IPS-15b (cell line): ENCODE results near the gene IFT57.

Experiments used
- H3K27me3 ChIP-seq: one replicate; pipeline ENCODE4 v1.6.1; 2013; ENCODE audit warnings: low read length; ENCODE audit not compliant: control insufficient read depth, insufficient read depth
- H3K36me3 ChIP-seq: one replicate; pipeline ENCODE4 v1.6.1; 2013; ENCODE audit warnings: low read length; ENCODE audit not compliant: control insufficient read depth, insufficient read depth
- H3K4me1 ChIP-seq: one replicate; pipeline ENCODE4 v1.6.1; 2013; ENCODE audit warnings: mild to moderate bottlenecking, low read length; ENCODE audit not compliant: control insufficient read depth, insufficient read depth
- H3K4me3 ChIP-seq: one replicate; pipeline ENCODE4 v1.5.1; 2013; ENCODE audit warnings: low read depth, low read length
- H3K9ac ChIP-seq: one replicate; pipeline ENCODE4 v1.6.1; 2013; ENCODE audit warnings: low read depth, mild to moderate bottlenecking, low read length
- H3K9me3 ChIP-seq: one replicate; pipeline ENCODE4 v1.6.1; 2013; ENCODE audit warnings: mild to moderate bottlenecking, low read length; ENCODE audit not compliant: control insufficient read depth, insufficient read depth

Gene IFT57

DNA sequence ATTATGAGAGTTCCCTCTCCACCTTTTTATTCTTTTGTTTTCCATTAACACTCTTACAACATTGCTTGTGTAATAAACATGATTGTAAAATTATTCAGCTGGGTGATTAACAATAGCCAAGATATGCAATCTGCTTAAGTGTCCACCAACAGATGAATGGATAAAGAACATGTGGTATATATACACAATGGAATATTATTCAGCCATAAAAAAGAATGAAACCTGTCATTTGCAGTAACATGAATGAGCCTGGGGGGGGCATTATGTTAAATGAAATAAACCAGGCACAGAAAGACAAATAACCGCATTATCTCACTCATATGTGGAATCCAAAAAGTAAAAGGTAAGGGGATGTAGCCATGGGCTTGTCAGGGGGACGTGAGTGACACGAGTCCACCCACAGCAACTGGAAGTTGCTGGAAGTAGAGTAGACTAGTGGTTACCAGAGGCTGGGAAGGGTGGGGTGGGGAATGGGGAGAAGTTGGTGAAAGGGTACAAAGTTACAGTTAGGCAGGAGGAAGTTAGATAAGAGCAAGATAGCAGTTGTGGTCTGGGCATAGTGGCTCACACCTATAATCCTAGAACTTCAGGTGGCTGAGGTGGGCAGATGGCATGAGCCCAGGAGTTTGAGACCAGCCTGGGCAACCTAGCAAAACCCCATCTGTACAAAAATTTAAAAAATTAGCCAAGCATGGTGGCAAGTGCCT lies 102.7 kb downstream of the IFT57 start:
- Histone ChIP-seq H3K27me3 (no peaks in the 10 kb centered on the region), H3K9ac (no peak overlapping the region), H3K9me3 (no peaks in the 10 kb centered on the region), H3K4me1 (peaks cover 3% of the 10 kb centered on the region), H3K36me3 (no peaks in the 10 kb centered on the region), H3K4me3 (no peak overlapping the region)

DNA sequence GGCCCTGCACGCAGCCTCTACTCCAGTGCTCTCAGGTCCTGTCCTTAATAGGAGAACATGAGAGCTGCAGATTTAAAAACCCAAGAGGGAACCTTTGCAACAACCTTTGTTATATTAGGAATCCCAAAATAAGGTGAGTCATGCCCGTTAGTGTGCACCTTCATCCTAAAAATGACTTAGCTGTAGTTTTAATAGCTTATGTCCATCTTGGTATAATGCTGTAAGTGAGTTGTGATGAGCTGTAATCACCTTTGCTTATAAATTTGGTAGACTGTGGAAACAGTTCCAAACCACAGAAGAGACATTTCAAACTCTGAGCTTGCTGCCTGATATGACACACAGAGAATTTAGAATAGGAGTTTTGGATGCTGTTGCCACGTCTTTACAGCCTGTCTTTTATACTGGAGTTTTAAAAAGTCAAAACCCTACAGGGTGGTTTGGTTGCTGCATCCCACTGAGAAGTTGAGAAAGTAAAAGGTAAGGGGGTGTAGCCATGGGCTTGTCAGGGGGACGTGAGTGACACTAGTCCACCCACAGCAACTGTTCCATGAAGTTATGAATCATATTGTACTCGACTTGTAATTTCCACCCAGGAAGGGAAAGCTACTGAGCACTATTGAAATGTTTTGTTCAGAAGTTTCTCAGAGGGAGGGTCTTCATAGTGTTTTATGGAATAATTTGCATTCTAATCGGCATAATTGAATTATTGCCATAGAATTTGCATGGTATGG lies 104.0 kb downstream of the IFT57 start:
- no peaks in the 10 kb centered on the region for H3K4me1 ChIP-seq
- no peaks in the 10 kb centered on the region for H3K27me3 ChIP-seq
- no peaks in the 10 kb centered on the region for H3K9me3 ChIP-seq
- no peaks in the 10 kb centered on the region for H3K36me3 ChIP-seq
- H3K4me3 ChIP-seq: no peak overlapping the region
- H3K9ac ChIP-seq: no peak overlapping the region

DNA sequence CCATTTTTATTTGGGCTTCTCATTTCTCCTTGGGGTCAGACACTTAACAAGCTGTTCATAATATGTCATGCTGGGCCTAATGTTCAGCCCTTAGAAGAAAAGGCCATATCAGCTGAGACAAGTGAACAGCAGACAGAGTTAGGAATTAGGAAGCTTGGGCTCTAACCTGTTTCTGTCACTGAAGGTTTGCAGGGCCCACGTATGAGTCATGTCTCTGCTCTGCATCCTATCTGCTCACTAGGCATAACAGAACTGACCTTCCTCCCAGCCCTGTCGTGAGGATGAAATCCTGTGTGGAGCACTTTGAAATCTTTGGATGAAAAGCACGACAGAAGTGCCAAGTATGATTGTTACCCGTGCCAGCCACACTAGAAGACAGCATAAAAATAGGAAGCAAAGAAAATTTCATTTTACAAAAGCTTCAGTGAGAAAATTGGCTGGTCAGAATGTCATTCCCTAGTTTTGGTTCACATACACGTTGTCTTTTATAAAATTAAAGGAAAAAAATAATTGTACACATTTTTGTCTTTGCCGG lies 104.9 kb downstream of the IFT57 start:
- Histone ChIP-seq H3K36me3 (no peaks in the 10 kb centered on the region), H3K27me3 (no peaks in the 10 kb centered on the region), H3K9me3 (no peaks in the 10 kb centered on the region), H3K4me1 (no peaks in the 10 kb centered on the region), H3K4me3 (no peak overlapping the region), H3K9ac (no peak overlapping the region)

DNA sequence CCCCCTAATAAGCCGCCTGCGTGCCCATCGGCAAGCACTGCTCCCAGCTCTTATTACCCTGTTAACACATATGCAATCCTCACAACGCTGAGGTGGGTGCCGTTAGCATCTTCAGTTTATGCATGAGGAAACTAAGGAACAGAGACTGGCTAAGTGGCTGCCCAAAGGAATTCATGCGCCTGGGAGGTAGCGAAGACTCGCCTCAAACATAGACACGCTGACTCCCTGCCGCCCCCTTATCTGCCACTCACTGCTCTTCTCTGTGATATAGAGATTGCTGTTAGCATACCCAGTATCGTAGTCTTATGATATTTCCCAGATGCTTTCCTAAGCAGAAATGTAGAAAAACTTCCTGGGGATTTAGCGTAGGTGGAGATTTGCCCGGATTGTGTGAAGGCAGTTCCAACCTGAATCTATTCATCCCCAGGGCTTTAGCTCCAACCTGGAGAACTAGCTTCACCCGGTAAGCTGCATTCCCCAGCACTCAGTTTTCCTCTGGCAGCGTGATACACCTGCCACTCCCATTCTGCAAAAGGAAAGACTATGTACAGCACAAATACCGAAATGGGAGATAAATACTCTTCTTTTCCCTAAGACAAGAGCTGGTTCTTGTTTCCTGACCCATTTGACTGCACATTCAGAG lies 107.7 kb downstream of the IFT57 start:
- H3K4me3 ChIP-seq: no peak overlapping the region
- H3K27me3 ChIP-seq: no peaks in the 10 kb centered on the region
- no peak overlapping the region for H3K9ac ChIP-seq

DNA sequence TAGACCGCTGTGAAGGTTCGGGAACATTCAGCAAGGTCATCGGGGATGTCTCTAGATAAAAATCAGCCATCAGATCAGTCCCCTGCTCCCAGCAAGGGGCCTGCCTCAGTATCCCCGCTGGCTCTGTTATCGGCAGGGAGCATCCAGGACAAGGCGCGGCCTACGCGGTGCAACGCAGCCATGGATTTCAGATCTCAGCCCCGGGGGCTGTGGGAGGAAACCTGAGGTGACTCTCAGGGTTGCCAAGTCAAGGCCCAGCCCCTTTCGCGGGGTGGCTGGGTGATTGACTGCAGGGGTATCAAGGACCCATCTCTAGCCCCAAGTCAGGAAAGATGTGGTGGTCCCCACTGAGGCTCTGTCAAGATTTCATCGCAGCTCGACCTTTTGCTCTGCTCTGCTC lies 108.2 kb downstream of the IFT57 start:
- Histone ChIP-seq H3K9me3 (no peaks in the 10 kb centered on the region), H3K9ac (no peak overlapping the region), H3K4me3 (no peak overlapping the region), H3K4me1 (no peaks in the 10 kb centered on the region), H3K27me3 (no peaks in the 10 kb centered on the region), H3K36me3 (no peaks in the 10 kb centered on the region)

More for the DNA sequence above, 107.7 kb downstream of the IFT57 start:
- Histone ChIP-seq H3K4me1 (no peaks in the 10 kb centered on the region), H3K9me3 (no peaks in the 10 kb centered on the region), H3K36me3 (no peaks in the 10 kb centered on the region)

DNA sequence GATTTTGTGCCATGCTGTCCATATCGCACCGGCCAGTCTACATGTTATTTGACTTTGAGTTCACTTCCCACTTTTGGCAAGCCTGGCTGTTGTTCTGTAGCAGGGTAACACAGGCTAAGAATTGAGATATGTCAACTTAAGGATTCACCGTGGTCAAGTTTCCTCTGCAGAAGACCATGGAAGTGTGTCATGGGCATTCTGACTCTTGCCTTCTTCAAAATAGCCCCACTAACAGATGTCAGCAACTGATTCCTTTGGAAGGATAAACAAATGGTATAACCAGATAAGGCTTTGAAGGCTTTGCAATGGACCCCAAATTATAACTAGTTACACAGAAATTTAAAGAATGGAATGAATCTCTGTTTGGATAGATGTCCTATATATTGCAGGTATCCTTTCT lies 111.3 kb downstream of the IFT57 start:
- H3K4me3 ChIP-seq: no peak overlapping the region
- H3K9me3 ChIP-seq: no peaks in the 10 kb centered on the region
- H3K9ac ChIP-seq: no peak overlapping the region
- no peaks in the 10 kb centered on the region for H3K36me3 ChIP-seq
- H3K4me1 ChIP-seq: peaks cover under 1% of the 10 kb centered on the region
- no peaks in the 10 kb centered on the region for H3K27me3 ChIP-seq
